ENCODE data around the gene STAB2.

DNA sequence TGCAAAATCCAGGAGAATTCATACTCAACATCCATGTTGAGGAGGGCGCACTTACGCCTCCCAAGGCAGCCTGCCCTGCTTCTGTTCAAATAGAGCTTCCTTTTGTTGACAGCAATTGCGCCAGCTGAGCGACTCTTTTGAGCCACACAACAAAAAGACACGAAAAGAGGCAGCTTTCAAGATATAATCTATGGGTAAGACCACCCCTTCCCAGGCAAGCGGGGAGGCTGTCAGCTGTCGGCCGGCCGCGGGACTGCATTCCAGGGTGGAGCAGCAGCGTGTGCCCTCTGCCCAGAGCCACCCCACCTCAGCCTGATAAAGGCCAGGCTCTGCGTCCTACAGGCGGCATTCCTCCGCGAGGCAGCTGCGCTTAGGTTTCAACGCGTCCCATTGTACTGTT, 15.8 kb upstream of the STAB2 start:
- TF ChIP-seq, protein P1, sequence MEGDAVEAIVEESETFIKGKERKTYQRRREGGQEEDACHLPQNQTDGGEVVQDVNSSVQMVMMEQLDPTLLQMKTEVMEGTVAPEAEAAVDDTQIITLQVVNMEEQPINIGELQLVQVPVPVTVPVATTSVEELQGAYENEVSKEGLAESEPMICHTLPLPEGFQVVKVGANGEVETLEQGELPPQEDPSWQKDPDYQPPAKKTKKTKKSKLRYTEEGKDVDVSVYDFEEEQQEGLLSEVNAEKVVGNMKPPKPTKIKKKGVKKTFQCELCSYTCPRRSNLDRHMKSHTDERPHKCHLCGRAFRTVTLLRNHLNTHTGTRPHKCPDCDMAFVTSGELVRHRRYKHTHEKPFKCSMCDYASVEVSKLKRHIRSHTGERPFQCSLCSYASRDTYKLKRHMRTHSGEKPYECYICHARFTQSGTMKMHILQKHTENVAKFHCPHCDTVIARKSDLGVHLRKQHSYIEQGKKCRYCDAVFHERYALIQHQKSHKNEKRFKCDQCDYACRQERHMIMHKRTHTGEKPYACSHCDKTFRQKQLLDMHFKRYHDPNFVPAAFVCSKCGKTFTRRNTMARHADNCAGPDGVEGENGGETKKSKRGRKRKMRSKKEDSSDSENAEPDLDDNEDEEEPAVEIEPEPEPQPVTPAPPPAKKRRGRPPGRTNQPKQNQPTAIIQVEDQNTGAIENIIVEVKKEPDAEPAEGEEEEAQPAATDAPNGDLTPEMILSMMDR (IDR thresholded peaks at IDR 0.05), result no peak
- no peak for TF ChIP-seq POLR2A (IDR thresholded peaks at IDR 0.05)

All from esophagus squamous epithelium (tissue), 4 donors.